LoVo (cell line): ENCODE data around the gene GPR153.
"Not testable (repeated sequence)": the region's sequence is repeated elsewhere in the genome, so short reads cannot be mapped to it uniquely, and the experiment has no call there.

ENCODE experiments used
- DNase-seq: peaks from one replicate; pipeline ENCODE4 v3.0.0-alpha.2; 2016; ENCODE audit warnings: low spot score

Gene GPR153

GRCh38 chr1:6224718-6225117 lies 36.2 kb downstream of the GPR153 start:
- no peak for DNase-seq

GRCh38 chr1:6223617-6224016 lies 37.3 kb downstream of the GPR153 start:
- DNase-seq: no peak

GRCh38 chr1:6222636-6223035 lies 38.3 kb downstream of the GPR153 start:
- DNase-seq: no peak

GRCh38 chr1:6221210-6221784 lies 39.6 kb downstream of the GPR153 start:
- DNase-seq: no peak

- no peak for DNase-seq
Observed at GRCh38 chr1:6220236-6220635, 40.7 kb downstream of the GPR153 start.

GRCh38 chr1:6219641-6220040 lies 41.3 kb downstream of the GPR153 start:
- DNase-seq: not testable (repeated sequence)

- DNase-seq: no peak
Observed at GRCh38 chr1:6218375-6219164, 42.3 kb downstream of the GPR153 start.

- DNase-seq: no peak
Observed at GRCh38 chr1:6212193-6212959, 48.5 kb downstream of the GPR153 start.

GRCh38 chr1:6211731-6212130 lies 49.2 kb downstream of the GPR153 start:
- no peak for DNase-seq

- DNase-seq: no peak
Observed at GRCh38 chr1:6210591-6211355, 50.1 kb downstream of the GPR153 start.

- DNase-seq: no peak
Observed at GRCh38 chr1:6209661-6210580, 51.0 kb downstream of the GPR153 start.

GRCh38 chr1:6208723-6209660 lies 51.9 kb downstream of the GPR153 start:
- no peak for DNase-seq

GRCh38 chr1:6207921-6208320 lies 53.0 kb downstream of the GPR153 start:
- DNase-seq: no peak

- DNase-seq: no peak
Observed at GRCh38 chr1:6207075-6207885, 53.6 kb downstream of the GPR153 start.

- DNase-seq: no peak
Observed at GRCh38 chr1:6206520-6206855, 54.4 kb downstream of the GPR153 start.

- peak; percentile 81 for DNase-seq
Observed at GRCh38 chr1:6205849-6206519, 54.9 kb downstream of the GPR153 start, which contains the start of gene RNF207. RNF207 (plus strand) TSS chr1:6206119; CDS start chr1:6206536, 417 bp downstream.

GRCh38 chr1:6202256-6202655 lies 58.6 kb downstream of the GPR153 start:
- DNase-seq: no peak

- no peak for DNase-seq
Observed at GRCh38 chr1:6200188-6200809, 60.6 kb downstream of the GPR153 start.
